NB4 (cell line): ENCODE results near the gene AFF1.

Experiments
- POLR2A ChIP-seq: IDR thresholded peaks from 2 replicates; pipeline ENCODE4 v1.6.1; 2011; ENCODE audit warnings: mild to moderate bottlenecking; ENCODE audit not compliant: insufficient read length; ENCODE audit errors: extremely low read depth
- TF ChIP-seq, protein P1 (sequence below): IDR thresholded peaks from one replicate; pipeline ENCODE4 v1.5.1; 2012; ENCODE audit warnings: low read depth, low read length
- TF ChIP-seq, protein P2 (sequence below): IDR thresholded peaks from 2 replicates; pipeline ENCODE4 v1.6.1; 2011; ENCODE audit warnings: low read depth, low read length

DNA sequence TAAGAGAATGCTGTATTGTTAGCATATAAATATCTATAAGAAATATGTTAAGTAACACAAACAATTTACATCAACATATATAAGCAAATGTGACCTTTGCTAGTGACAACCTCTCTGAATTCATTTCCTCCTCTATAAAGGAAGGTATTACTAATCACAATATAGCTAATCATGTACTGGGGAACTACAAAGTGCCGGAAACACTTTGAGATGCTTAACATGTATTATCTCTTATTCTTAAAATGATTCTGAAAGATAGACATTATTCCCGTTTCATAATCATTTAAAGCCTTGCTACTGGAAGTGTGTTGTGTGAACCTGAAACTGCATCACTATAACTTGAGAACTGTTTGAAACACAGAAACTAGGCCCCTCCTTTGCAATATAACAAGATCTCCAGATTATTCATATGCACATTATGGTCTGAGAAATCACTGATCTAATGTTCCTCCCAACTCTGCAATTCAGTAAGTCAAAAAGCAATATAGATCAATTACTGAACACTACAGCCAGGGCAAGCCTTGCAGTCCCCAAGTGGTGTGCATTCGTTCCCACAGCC lies 231.6 kb downstream of the AFF1 start:
- TF ChIP-seq, protein P1, sequence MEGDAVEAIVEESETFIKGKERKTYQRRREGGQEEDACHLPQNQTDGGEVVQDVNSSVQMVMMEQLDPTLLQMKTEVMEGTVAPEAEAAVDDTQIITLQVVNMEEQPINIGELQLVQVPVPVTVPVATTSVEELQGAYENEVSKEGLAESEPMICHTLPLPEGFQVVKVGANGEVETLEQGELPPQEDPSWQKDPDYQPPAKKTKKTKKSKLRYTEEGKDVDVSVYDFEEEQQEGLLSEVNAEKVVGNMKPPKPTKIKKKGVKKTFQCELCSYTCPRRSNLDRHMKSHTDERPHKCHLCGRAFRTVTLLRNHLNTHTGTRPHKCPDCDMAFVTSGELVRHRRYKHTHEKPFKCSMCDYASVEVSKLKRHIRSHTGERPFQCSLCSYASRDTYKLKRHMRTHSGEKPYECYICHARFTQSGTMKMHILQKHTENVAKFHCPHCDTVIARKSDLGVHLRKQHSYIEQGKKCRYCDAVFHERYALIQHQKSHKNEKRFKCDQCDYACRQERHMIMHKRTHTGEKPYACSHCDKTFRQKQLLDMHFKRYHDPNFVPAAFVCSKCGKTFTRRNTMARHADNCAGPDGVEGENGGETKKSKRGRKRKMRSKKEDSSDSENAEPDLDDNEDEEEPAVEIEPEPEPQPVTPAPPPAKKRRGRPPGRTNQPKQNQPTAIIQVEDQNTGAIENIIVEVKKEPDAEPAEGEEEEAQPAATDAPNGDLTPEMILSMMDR, result no peak
- no peak for TF ChIP-seq POLR2A
- TF ChIP-seq, protein P2, sequence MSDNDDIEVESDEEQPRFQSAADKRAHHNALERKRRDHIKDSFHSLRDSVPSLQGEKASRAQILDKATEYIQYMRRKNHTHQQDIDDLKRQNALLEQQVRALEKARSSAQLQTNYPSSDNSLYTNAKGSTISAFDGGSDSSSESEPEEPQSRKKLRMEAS, result no peak
